ENCODE data around the gene COL27A1.
A peak's percentile ranks its signal among the peaks of the same experiment; 100 is the strongest.

COL27A1 gene

DNA sequence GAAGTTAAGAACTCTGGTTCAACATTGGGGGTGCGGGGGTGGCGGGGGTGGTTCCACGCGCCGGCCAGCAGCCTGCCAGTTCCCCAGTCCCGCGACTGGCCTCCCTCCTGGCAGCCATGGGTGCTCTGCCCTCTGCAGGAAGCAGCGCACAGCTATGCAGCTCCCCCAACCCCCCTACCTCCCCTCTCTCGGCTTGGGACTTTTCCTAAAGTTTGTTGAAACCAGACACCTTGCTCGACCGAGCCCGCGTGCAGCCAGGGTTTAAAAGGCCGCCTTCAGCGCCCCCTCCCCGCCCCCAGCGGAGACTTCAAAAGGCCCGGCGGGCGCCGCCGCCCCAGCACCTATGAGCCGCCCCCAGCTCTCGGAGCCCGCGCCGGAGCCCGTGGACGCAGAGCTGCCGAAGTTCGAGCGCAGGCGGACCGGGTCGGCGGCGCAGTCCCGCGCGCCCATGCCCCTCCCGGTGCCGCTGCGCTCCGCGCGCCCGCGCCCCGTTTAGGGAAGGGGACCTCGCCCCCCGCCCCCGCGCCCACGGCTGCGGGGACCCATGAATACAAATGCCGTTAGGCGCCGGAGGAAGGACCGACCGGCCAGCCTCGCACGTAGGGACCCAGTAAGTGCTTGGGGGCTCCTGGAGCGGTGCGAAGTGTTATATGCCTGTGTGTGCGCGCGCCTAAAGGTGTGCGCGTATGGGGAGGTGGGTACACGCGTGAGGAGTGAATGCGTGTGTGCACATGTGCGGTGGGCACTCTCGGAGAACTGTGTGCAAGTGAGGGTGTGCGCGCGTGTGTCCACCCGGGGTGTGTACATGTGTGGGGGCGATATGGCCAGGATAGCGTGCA is 1.4 kb upstream of the COL27A1 start (continued):
- TF ChIP-seq TCF7L2 (IDR thresholded peaks at IDR 0.05; ENCODE audit: borderline replicate concordance, low read depth, low read length) (peak; percentile 94), BCL6B (tag by site-specific recombination; IDR thresholded peaks at IDR 0.05) (no peak), ZNF175 (tag by site-specific recombination; IDR thresholded peaks at IDR 0.05) (no peak), ZNF600 (tag by site-specific recombination; IDR thresholded peaks at IDR 0.05) (no peak), ZNF529 (tag by site-specific recombination; IDR thresholded peaks at IDR 0.05; ENCODE audit: insufficient replicate concordance) (no peak), ZNF664 (tag by site-specific recombination; IDR thresholded peaks at IDR 0.05) (no peak), ZFP37 (tag by site-specific recombination; IDR thresholded peaks at IDR 0.05) (no peak), GLIS1 (tag by site-specific recombination; IDR thresholded peaks at IDR 0.05) (peak; percentile 45), ZNF350 (tag by site-specific recombination; IDR thresholded peaks at IDR 0.05) (no peak), ZNF530 (tag by site-specific recombination; IDR thresholded peaks at IDR 0.05; ENCODE audit: low read depth) (no peak), ZNF561 (tag by site-specific recombination; IDR thresholded peaks at IDR 0.05; ENCODE audit: borderline replicate concordance) (no peak), ZNF157 (tag by site-specific recombination; IDR thresholded peaks at IDR 0.05) (no peak), ZNF76 (tag by site-specific recombination; IDR thresholded peaks at IDR 0.05; ENCODE audit: borderline replicate concordance, low read depth) (no peak), ZNF221 (tag by site-specific recombination; IDR thresholded peaks at IDR 0.05; ENCODE audit: borderline replicate concordance) (no peak), ZNF660 (tag by site-specific recombination; IDR thresholded peaks at IDR 0.05) (0 out of 2 replicates have a peak, but pooled peaks have one; percentile 32), HIC1 (tag by site-specific recombination; IDR thresholded peaks at IDR 0.05) (no peak), REST (tag by site-specific recombination; IDR thresholded peaks at IDR 0.05) (no peak), ZSCAN4 (tag by site-specific recombination; IDR thresholded peaks at IDR 0.05) (no peak), ZNF202 (tag by site-specific recombination; IDR thresholded peaks at IDR 0.05; ENCODE audit: borderline replicate concordance) (no peak), ZNF555 (tag by site-specific recombination; conservative IDR thresholded peaks at IDR 0.05) (no peak), ZNF449 (tag by site-specific recombination; IDR thresholded peaks at IDR 0.05) (no peak), ZSCAN30 (tag by site-specific recombination; IDR thresholded peaks at IDR 0.05) (no peak), ZNF585B (tag by site-specific recombination; IDR thresholded peaks at IDR 0.05) (no peak)
- TF ChIP-seq, protein P1, sequence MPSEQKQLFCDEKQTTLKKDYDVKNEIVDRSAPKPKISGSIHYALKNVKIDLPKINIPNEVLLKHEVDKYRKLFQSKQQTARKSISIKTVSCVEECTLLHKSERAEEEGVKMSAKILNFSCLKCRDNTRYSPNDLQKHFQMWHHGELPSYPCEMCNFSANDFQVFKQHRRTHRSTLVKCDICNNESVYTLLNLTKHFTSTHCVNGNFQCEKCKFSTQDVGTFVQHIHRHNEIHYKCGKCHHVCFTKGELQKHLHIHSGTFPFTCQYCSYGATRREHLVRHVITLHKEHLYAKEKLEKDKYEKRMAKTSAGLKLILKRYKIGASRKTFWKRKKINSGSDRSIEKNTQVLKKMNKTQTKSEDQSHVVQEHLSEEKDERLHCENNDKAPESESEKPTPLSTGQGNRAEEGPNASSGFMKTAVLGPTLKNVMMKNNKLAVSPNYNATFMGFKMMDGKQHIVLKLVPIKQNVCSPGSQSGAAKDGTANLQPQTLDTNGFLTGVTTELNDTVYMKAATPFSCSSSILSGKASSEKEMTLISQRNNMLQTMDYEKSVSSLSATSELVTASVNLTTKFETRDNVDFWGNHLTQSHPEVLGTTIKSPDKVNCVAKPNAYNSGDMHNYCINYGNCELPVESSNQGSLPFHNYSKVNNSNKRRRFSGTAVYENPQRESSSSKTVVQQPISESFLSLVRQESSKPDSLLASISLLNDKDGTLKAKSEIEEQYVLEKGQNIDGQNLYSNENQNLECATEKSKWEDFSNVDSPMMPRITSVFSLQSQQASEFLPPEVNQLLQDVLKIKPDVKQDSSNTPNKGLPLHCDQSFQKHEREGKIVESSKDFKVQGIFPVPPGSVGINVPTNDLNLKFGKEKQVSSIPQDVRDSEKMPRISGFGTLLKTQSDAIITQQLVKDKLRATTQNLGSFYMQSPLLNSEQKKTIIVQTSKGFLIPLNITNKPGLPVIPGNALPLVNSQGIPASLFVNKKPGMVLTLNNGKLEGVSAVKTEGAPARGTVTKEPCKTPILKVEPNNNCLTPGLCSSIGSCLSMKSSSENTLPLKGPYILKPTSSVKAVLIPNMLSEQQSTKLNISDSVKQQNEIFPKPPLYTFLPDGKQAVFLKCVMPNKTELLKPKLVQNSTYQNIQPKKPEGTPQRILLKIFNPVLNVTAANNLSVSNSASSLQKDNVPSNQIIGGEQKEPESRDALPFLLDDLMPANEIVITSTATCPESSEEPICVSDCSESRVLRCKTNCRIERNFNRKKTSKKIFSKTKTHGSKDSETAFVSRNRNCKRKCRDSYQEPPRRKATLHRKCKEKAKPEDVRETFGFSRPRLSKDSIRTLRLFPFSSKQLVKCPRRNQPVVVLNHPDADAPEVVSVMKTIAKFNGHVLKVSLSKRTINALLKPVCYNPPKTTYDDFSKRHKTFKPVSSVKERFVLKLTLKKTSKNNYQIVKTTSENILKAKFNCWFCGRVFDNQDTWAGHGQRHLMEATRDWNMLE (tag by site-specific recombination; conservative IDR thresholded peaks at IDR 0.05; ENCODE audit: low read depth): no peak

Data from HEK293 (cell line).